Heart left ventricle (tissue), 16 donors: ENCODE data around the gene SLC25A6. TPM values are rescaled to one million over a fixed set of nuclear protein-coding genes. Genes with fewer than 3 reads are reported as not detected.
A peak's percentile ranks its signal among the peaks of the same experiment; 100 is the strongest.

Source experiments
- ATAC-seq, 4 donors: fragments of 200-7000 bp; cut with Tn5 transposase; one replicate each; pipeline ENCODE4 v1.9.1; 2020 to 2022; ENCODE audit warnings: moderate library complexity in 4 of 4, mild to moderate bottlenecking in 3 of 4, moderate number of reproducible peaks in 1 of 4
- DNase-seq, 5 donors: peaks; one replicate each; pipeline ENCODE4 v3.0.0-alpha.2; 2020
- H3K27ac ChIP-seq, 12 donors: fragments of 200-600 bp; sonication (generic) in 4 of 12; one replicate each; pipeline versions ENCODE4 v1.5.0 to v1.8.0; 2016 to 2022; ENCODE audit warnings: mild to moderate bottlenecking in 2 of 12
- H3K27me3 ChIP-seq, 9 donors: fragments of 200-600 bp; sonication (generic) in 2 of 9; one replicate each; pipeline versions ENCODE4 v1.5.1 to v1.8.0; 2016 to 2022; ENCODE audit warnings: mild to moderate bottlenecking in 3 of 9
- H3K36me3 ChIP-seq, 9 donors: fragments of 200-600 bp; sonication (generic) in 2 of 9; one replicate each; pipeline versions ENCODE4 v1.5.0 to v1.8.0; 2018 to 2022; ENCODE audit warnings: mild to moderate bottlenecking in 2 of 9
- H3K4me1 ChIP-seq, 12 donors: fragments of 200-600 bp; sonication (generic) in 4 of 12; one replicate each; pipeline versions ENCODE4 v1.5.0 to v1.8.0; 2016 to 2022; ENCODE audit warnings: mild to moderate bottlenecking in 3 of 12
- H3K4me3 ChIP-seq, 12 donors: fragments of 200-600 bp; sonication (generic) in 4 of 12; one replicate each; pipeline versions ENCODE4 v1.5.0 to v1.8.0; 2017 to 2022; ENCODE audit warnings: mild to moderate bottlenecking in 9 of 12, moderate library complexity in 4 of 12
- H3K9me3 ChIP-seq, 12 donors: fragments of 200-600 bp; sonication (generic) in 4 of 12; one replicate each; pipeline versions ENCODE4 v1.5.0 to v1.8.0; 2016 to 2022; ENCODE audit warnings: mild to moderate bottlenecking in 1 of 12
- POLR2A ChIP-seq, 2 donors: fragments of 450-650 bp; IDR thresholded peaks; one replicate each; pipeline ENCODE4 v1.6.1; 2017; ENCODE audit warnings: antibody characterized with exemption in 2 of 2, mild to moderate bottlenecking in 2 of 2, moderate library complexity in 2 of 2
- WGBS, 4 donors: extraction: QIAGEN DNeasy Blood & Tissue Kit in 2 of 4; methylation state at CpG; one replicate each; pipeline versions ENCODE4 v1.1.5 to v1.1.7; 2013 to 2018; 5-methylcytosine and 5-hydroxymethylcytosine counted together
- intact Hi-C, 10 donors: fragments of 100-400 bp; cut with DNase I; formaldehyde crosslinking; loops; one replicate each; pipeline versions ENCODE4 v1.11.1 to v1.14.2; 2022
- polyA plus RNA-seq, 2 donors: library from polyadenylated mRNA; stranded (reverse); fragments of 200-250 nt; gene quantifications; one replicate each; pipeline ENCODE4 v1.2.3, GENCODE V29; 2013
- total RNA-seq, 9 donors: library from RNA; depleted of rRNA in 2 of 9; stranded (reverse); fragments of >200 nt in 2 of 9; fragmentation: NEBNext Ultra II Directional in 3 of 9; extraction: Animal tissue kit (Norgen Biotek cat#: 25700) in 3 of 9; gene quantifications; one replicate each; pipeline versions ENCODE4 v1.1.0 to v1.2.4, GENCODE V29; 2016 to 2023
- TF ChIP-seq, protein P1 (sequence below), 12 donors: fragments of 200-600 bp; sonication (generic) in 4 of 12; IDR thresholded peaks; one replicate each; pipeline versions ENCODE4 v1.5.0 to v1.8.0; 2018 to 2022; ENCODE audit warnings: antibody characterized with exemption in 12 of 12, mild to moderate bottlenecking in 5 of 12
- donor health status: ischemic (EF 13 %, LVEDD 7.1; RV severe dilation, severe dysfunction).
- donor health status: healthy with polysubstance abuse.
- donor health status: DM: no; HTN: yes; CAD: no.
- donor health status: DM: no; HTN: no; CAD: no.
- donor health status: ischemic (EF 25% LVEDD 6.9; RV normal size, moderate dysfunction).
- donor health status: ischemic (EF 25% LVEDD 5.7; RV mildly dilated, moderate dysfunction).
- donor health status: healthy.
- donor health status: DM: yes; HTN: yes; CAD: no.
- donor health status: ischemic (EF 35%, LVEDD 5.7; RV mildly dilated, moderate dysfunction).
- donor health status: nonischemic (EF 11% LVEDD 7.7; RV severe dilation, severe dysfunction).
- donor health status: DM: yes; HTN: yes; CAD: no.
- donor health status: PGD.
- donor health status: ischemic (EF 29% LVEDD 5.4; RV normal size, mild dysfunction).
- donor health status: nonischemic (EF 23%, LVEDD 6.1; RV moderate dilation, normal function).

The SLC25A6 gene
- total and polyA plus RNA-seq, 11 donors, result 78.2 to 232 (median 129) TPM

DNA sequence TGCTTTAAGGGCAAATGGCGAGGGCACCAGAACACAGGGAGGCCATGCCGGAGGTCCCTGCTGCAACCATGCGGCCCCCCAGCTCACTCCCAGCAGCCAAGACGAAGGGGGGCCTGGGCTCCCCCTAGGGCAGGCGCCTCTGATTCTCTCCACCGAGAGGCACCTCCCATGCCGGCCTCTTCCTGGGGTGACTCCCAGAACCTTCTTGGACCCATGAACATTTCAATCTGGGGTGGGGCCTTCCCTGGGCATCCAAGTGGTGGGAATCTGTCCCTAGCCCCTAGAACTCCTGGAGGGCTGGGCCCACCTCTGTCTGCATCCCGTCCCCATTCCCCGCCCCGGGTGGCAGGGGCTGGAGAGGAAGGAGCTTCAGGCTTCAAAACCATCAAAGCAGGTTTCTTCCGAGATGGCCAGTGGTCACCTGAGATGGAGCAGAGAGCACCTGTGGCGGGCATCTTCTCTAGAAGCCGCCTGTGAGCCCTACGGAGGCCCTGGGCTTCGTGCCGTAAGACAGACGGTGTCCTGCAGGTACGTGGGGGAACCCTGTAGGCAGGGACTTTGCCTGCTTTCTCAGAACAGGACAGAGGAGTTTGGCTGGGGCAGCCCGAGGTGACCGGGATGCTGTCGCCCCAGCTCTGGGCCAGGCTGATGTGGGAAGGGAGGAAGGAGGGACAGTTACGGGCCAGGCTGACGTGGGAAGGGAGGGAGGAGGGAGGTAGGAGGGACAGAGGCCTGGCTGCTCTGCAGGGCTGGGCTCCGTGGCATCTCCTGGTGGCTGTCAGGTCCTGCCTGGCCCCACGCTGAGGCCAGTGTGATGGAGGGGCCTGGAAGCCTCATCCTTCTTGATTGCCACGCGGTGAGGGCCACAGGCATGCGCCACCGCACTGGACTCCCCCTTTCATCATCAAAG is 6.8 kb upstream of the SLC25A6 start:
- no peaks in the 10 kb centered on the region for H3K9me3 ChIP-seq
- no peaks in the 10 kb centered on the region for H3K27me3 ChIP-seq
- WGBS, 4 donors, result 78 to 95% (median 84%) methylated on average over 25 to 29 of the region's 29 CpGs
- H3K4me3 ChIP-seq, result no peak overlapping the region
- peaks cover 0 to 50% (median 19%) of the 10 kb centered on the region in 9 donors for H3K36me3 ChIP-seq
- no peak overlapping the region for H3K27ac ChIP-seq
- peaks cover 0 to 11% (median 4%) of the 10 kb centered on the region in 12 donors for H3K4me1 ChIP-seq
- ATAC-seq (peak in 3 of 4 donors; percentile 5 to 68 (median 58)), DNase-seq (peak in 4 of 5 donors; percentile 23 to 60 (median 54))
- TF ChIP-seq, protein P1, sequence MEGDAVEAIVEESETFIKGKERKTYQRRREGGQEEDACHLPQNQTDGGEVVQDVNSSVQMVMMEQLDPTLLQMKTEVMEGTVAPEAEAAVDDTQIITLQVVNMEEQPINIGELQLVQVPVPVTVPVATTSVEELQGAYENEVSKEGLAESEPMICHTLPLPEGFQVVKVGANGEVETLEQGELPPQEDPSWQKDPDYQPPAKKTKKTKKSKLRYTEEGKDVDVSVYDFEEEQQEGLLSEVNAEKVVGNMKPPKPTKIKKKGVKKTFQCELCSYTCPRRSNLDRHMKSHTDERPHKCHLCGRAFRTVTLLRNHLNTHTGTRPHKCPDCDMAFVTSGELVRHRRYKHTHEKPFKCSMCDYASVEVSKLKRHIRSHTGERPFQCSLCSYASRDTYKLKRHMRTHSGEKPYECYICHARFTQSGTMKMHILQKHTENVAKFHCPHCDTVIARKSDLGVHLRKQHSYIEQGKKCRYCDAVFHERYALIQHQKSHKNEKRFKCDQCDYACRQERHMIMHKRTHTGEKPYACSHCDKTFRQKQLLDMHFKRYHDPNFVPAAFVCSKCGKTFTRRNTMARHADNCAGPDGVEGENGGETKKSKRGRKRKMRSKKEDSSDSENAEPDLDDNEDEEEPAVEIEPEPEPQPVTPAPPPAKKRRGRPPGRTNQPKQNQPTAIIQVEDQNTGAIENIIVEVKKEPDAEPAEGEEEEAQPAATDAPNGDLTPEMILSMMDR (IDR thresholded peaks at IDR 0.05), result no peak
- TF ChIP-seq POLR2A (IDR thresholded peaks at IDR 0.05), result no peak
- intact Hi-C loops, result loop anchor here in 3 of 10 donors (5.0 to 10.0 kb wide), 3 partner anchors 46 to 194 kb away; partner anchors contain the start of gene AKAP17A (in 1 of the 3)

DNA sequence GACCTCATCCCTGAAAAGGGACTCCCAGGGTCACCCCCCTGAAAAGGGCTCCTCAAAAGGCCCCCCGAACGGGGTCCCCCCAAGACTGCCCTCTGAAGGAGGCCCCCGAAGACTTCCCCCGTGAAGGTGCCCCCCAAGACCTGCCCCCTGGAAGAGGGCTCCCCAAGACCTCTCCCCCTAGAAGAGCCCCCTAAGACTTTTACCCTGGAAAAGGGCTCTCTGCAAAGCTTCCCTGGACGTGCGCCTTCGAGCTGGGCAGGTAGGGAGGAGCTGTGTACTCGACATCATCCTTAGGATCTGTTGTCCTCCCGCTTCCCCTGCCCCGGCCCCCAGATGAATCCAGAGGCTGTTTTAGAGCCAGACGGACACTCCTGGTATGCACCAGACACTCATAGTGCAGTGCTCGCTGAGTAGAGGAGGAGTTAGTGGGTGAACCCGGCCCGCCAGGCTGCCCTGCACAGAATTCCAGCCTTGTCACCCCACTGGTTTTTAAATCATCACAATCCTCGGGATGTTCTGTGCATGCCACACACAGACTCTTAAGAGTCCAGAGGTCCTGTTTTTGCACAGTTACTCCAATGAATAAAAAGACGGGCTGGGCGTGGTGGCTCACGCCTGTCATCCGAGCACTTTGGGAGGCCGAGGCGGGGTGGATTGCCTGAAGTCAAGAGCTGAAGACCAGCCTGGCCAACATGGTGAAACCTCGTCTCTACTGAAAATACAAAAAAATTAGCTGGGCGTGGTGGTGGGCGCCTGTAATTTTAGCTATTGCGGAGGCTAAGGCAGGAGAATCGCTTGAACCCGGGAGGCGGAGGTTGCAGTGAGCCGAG is 5.7 kb upstream of the SLC25A6 start:
- ATAC-seq (no peak), DNase-seq (peak in 3 of 5 donors; percentile 18 to 23 (median 19))
- peaks cover 0 to 41% (median 10%) of the 10 kb centered on the region in 9 donors for H3K36me3 ChIP-seq
- peaks cover 0 to 18% (median 11%) of the 10 kb centered on the region in 12 donors for H3K4me1 ChIP-seq
- intact Hi-C loops, result loop anchor here in 3 of 10 donors (5.0 to 10.0 kb wide), 3 partner anchors 47 to 195 kb away; partner anchors contain the start of gene AKAP17A (in 1 of the 3)
- WGBS, 4 donors, result 86 to 94% (median 89%) methylated on average over 23 to 29 of the region's 29 CpGs
- no peak overlapping the region for H3K4me3 ChIP-seq
- H3K27me3 ChIP-seq, result no peaks in the 10 kb centered on the region
- H3K27ac ChIP-seq, result no peak overlapping the region
- no peaks in the 10 kb centered on the region for H3K9me3 ChIP-seq
- no peak for TF ChIP-seq POLR2A (IDR thresholded peaks at IDR 0.05)
- TF ChIP-seq, protein P1 (IDR thresholded peaks at IDR 0.05), result no peak

DNA sequence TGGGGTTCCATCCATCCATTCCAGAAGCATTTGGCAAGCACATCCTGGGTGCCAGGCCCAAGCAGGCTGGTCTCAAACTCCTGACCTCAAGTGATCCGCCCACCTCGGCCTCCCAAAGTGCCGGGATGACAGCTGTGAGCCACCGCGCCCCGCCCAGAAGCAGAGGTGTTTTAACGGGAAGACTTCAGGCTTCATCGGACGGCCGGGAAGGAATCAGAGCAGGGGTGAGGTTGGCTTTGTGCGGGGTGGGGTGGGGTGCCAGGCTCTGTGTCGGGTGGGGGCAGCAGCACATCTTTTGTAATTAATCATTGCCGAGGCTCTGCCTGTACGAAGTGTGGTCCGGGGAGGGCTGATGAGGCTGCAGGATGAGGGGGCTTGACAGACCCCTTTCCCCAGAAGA is 5.1 kb upstream of the SLC25A6 start:
- DNase-seq (peak in 2 of 5 donors; percentile 4 to 34), ATAC-seq (no peak)
- H3K4me1 ChIP-seq, result peaks cover 0 to 18% (median 11%) of the 10 kb centered on the region in 12 donors
- H3K9me3 ChIP-seq, result no peaks in the 10 kb centered on the region
- WGBS, 4 donors, result 84 to 89% (median 86%) methylated on average over 15 of the region's 15 CpGs
- no peak overlapping the region for H3K27ac ChIP-seq
- intact Hi-C loops, result loop anchor here in 3 of 10 donors (5.0 to 10.0 kb wide), 3 partner anchors 48 to 195 kb away; partner anchors contain the start of gene AKAP17A (in 1 of the 3)
- H3K4me3 ChIP-seq, result no peak overlapping the region
- H3K27me3 ChIP-seq, result no peaks in the 10 kb centered on the region
- peaks cover 0 to 39% (median 10%) of the 10 kb centered on the region in 9 donors for H3K36me3 ChIP-seq
- TF ChIP-seq, protein P1 (IDR thresholded peaks at IDR 0.05), result no peak
- no peak for TF ChIP-seq POLR2A (IDR thresholded peaks at IDR 0.05)
